Sigmoid colon (tissue), 7 donors: Measurements from ENCODE around the gene GATD1. TPM values are rescaled to one million over a fixed set of nuclear protein-coding genes. Genes with fewer than 3 reads are reported as not detected.

Experiments
- DNase-seq: peaks from one replicate; pipeline ENCODE4 v3.0.0-alpha.2; 2019
- H3K27ac ChIP-seq, 4 donors: fragments of 200-600 bp; sonication (generic); one replicate each; pipeline ENCODE4 v1.5.1; 2016 to 2019; ENCODE audit warnings: mild to moderate bottlenecking in 1 of 4
- H3K27me3 ChIP-seq, 3 donors: fragments of 200-600 bp; sonication (generic); one replicate each; pipeline ENCODE4 v1.5.1; 2019; ENCODE audit warnings: mild to moderate bottlenecking in 1 of 3
- H3K36me3 ChIP-seq, 4 donors: fragments of 200-600 bp; sonication (generic); one replicate each; pipeline ENCODE4 v1.5.1; 2016 to 2019
- H3K4me1 ChIP-seq, 4 donors: fragments of 200-600 bp; sonication (generic); one replicate each; pipeline ENCODE4 v1.5.1; 2017 to 2019
- H3K4me3 ChIP-seq, 4 donors: fragments of 200-600 bp; sonication (generic); one replicate each; pipeline ENCODE4 v1.5.1; 2017 to 2019; ENCODE audit warnings: mild to moderate bottlenecking in 2 of 4, moderate library complexity in 1 of 4
- H3K9me3 ChIP-seq, 4 donors: fragments of 200-600 bp in 3 of 4; sonication (generic) in 3 of 4; one replicate each; pipeline versions ENCODE4 v1.5.1 to v1.6.1; 2013 to 2019
- EP300 ChIP-seq, 4 donors: sonication (generic); formaldehyde crosslinking; IDR thresholded peaks; one replicate each; pipeline ENCODE4 v1.6.1; 2017; ENCODE audit warnings: antibody characterized with exemption in 4 of 4
- POLR2A ChIP-seq, 2 donors: fragments of 450-650 bp; IDR thresholded peaks; one replicate each; pipeline ENCODE4 v1.6.1; 2016; ENCODE audit warnings: antibody characterized with exemption in 2 of 2, mild to moderate bottlenecking in 2 of 2, moderate library complexity in 2 of 2
- POLR2AphosphoS5 ChIP-seq, 4 donors: sonication (generic); formaldehyde crosslinking; IDR thresholded peaks; one replicate each; pipeline ENCODE4 v1.6.1; 2017; ENCODE audit warnings: antibody characterized with exemption in 4 of 4
- WGBS, 2 donors: extraction: QIAGEN DNeasy Blood & Tissue Kit; methylation state at CpG; one replicate each; pipeline ENCODE4 v1.1.7; 2013; 5-methylcytosine and 5-hydroxymethylcytosine counted together
- intact Hi-C: fragments of 100-400 bp; cut with DNase I; formaldehyde crosslinking; loops from one replicate; pipeline ENCODE4 v1.15.1; 2023
- polyA plus RNA-seq, 3 donors: library from polyadenylated mRNA; stranded (reverse); fragments of 200-250 nt; gene quantifications; one replicate each; pipeline ENCODE4 v1.2.3, GENCODE V29; 2013
- total RNA-seq, 4 donors: library from RNA; depleted of rRNA; stranded (reverse); fragments of >200 nt; gene quantifications; one replicate each; pipeline ENCODE4 v1.1.0, GENCODE V29; 2016
- TF ChIP-seq, protein P1 (sequence below), 4 experiments: fragments of 450-650 bp in 3 of 4; fragments of 200-600 bp in 1 of 4; IDR thresholded peaks; one replicate each; pipeline ENCODE4 v1.5.1; 2016 to 2019; ENCODE audit warnings: antibody characterized with exemption in 4 of 4, mild to moderate bottlenecking in 3 of 4, moderate library complexity in 2 of 4
- donor health status: healthy with polysubstance abuse.
- donor health status: Bipolar disorder and iron deficiency.
- donor health status: healthy.

Gene GATD1
- total and polyA plus RNA-seq, 7 donors = 6.7 to 55.9 (median 15.7) TPM

DNA sequence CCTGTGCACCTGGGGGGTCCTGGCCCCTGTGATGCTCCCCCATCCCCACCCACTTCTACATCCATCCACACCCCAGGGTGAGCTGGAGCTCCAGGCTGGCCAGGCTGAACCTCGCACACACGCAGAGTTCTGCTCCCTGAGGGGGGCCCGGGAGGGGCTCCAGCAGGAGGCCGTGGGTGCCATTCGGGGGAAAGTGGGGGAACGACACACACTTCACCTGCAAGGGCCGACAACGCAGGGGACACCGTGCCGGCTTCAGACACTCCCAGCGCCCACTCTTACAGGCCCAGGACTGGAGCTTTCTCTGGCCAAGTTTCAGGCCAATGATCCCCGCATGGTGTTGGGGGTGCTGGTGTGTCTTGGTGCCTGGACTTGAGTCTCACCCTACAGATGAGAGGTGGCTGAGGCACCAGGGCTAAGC, 50.0 kb downstream of the GATD1 start:
- Histone ChIP-seq H3K36me3 (no peaks in the 10 kb centered on the region), H3K4me3 (no peak overlapping the region), H3K9me3 (no peaks in the 10 kb centered on the region), H3K27ac (peak overlapping the region in 2 of 4 donors; percentile 30 to 43), H3K27me3 (peaks cover 21 to 70% (median 57%) of the 10 kb centered on the region in 3 donors), H3K4me1 (peaks cover 0 to 31% (median 27%) of the 10 kb centered on the region in 4 donors)
- TF ChIP-seq POLR2A (IDR thresholded peaks at IDR 0.05) = no peak
- no peak for TF ChIP-seq POLR2AphosphoS5 (IDR thresholded peaks at IDR 0.05)
- TF ChIP-seq, protein P1, sequence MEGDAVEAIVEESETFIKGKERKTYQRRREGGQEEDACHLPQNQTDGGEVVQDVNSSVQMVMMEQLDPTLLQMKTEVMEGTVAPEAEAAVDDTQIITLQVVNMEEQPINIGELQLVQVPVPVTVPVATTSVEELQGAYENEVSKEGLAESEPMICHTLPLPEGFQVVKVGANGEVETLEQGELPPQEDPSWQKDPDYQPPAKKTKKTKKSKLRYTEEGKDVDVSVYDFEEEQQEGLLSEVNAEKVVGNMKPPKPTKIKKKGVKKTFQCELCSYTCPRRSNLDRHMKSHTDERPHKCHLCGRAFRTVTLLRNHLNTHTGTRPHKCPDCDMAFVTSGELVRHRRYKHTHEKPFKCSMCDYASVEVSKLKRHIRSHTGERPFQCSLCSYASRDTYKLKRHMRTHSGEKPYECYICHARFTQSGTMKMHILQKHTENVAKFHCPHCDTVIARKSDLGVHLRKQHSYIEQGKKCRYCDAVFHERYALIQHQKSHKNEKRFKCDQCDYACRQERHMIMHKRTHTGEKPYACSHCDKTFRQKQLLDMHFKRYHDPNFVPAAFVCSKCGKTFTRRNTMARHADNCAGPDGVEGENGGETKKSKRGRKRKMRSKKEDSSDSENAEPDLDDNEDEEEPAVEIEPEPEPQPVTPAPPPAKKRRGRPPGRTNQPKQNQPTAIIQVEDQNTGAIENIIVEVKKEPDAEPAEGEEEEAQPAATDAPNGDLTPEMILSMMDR (IDR thresholded peaks at IDR 0.05) = no peak
- no peak for TF ChIP-seq EP300 (IDR thresholded peaks at IDR 0.05)
- no peak for DNase-seq
- intact Hi-C loops = no loop called here
- WGBS, 2 donors = 79 to 93% methylated on average over 12 of the region's 12 CpGs

DNA sequence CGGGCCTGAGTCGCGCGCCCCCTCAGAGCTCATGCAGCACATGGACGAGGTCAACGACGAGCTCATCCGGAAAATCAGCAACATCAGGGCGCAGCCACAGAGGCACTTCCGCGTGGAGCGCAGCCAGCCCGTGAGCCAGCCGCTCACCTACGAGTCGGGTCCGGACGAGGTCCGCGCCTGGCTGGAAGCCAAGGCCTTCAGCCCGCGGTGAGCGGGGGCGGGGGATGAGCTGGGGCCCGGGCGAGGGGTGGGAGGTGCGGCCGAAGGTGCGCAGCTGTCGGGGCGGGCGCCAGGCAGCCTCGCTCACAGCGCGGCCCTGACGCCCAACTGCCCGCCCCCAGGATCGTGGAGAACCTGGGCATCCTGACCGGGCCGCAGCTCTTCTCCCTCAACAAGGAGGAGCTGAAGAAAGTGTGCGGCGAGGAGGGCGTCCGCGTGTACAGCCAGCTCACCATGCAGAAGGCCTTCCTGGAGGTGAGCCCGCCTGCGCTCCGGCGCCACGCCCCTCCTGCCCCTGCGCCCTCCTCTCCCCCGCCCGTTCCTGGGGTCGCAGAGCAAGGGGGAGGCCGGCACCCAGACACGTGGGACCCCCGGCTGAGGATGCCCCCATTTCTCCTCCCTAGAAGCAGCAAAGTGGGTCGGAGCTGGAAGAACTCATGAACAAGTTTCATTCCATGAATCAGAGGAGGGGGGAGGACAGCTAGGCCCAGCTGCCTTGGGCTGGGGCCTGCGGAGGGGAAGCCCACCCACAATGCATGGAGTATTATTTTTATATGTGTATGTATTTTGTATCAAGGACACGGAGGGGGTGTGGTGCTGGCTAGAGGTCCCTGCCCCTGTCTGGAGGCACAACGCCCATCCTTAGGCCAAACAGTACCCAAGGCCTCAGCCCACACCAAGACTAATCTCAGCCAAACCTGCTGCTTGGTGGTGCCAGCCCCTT, 50.7 kb downstream of the GATD1 start:
- intact Hi-C loops = no loop called here
- H3K36me3 ChIP-seq = no peaks in the 10 kb centered on the region
- H3K9me3 ChIP-seq = no peaks in the 10 kb centered on the region
- DNase-seq = peak; percentile 80
- peak overlapping the region in 2 of 4 donors; percentile 32 to 43 for H3K27ac ChIP-seq
- WGBS, 2 donors = 8 to 14% methylated on average over 61 of the region's 61 CpGs
- peaks cover 28 to 77% (median 64%) of the 10 kb centered on the region in 3 donors for H3K27me3 ChIP-seq
- peaks cover 0 to 39% (median 31%) of the 10 kb centered on the region in 4 donors for H3K4me1 ChIP-seq
- TF ChIP-seq POLR2A (IDR thresholded peaks at IDR 0.05) (no peak), POLR2AphosphoS5 (IDR thresholded peaks at IDR 0.05) (no peak), EP300 (IDR thresholded peaks at IDR 0.05) (no peak)
- TF ChIP-seq, protein P1 (IDR thresholded peaks at IDR 0.05) = no peak
- peak overlapping the region in 3 of 4 donors; percentile 18 to 27 (median 24) for H3K4me3 ChIP-seq

DNA sequence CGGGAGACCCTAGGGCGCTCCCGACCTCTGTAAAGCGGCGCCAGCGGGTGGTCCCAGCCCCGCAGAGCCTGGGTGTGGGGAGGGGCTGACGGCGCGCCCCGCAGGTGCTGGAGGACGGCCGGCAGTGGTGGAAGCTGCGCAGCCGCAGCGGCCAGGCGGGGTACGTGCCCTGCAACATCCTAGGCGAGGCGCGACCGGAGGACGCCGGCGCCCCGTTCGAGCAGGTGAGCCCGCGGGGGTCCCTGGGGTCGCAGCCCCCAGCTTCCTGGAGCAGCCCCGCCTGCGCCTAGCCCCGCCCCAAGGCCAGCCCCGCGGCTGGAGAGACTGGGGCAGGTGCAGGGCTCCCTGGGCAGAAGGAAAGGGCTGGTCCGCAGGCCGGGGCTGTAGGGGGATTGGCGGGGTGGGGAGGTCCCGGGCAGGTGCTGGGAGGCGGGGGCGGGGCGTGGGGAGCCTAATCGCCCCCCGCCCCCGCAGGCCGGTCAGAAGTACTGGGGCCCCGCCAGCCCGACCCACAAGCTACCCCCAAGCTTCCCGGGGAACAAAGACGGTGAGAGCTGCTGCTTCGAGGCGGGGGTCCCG, 51.6 kb downstream of the GATD1 start:
- DNase-seq = no peak
- intact Hi-C loops = no loop called here
- Histone ChIP-seq H3K36me3 (no peaks in the 10 kb centered on the region), H3K4me3 (peak overlapping the region in 3 of 4 donors; percentile 18 to 27 (median 24)), H3K9me3 (no peaks in the 10 kb centered on the region), H3K27me3 (peaks cover 37 to 86% (median 73%) of the 10 kb centered on the region in 3 donors), H3K4me1 (peaks cover 0 to 47% (median 40%) of the 10 kb centered on the region in 4 donors), H3K27ac (peak overlapping the region in 1 of 4 donors; percentile 32)
- TF ChIP-seq EP300 (IDR thresholded peaks at IDR 0.05) (no peak), POLR2A (IDR thresholded peaks at IDR 0.05) (no peak), POLR2AphosphoS5 (IDR thresholded peaks at IDR 0.05) (no peak)
- TF ChIP-seq, protein P1 (IDR thresholded peaks at IDR 0.05) = no peak
- WGBS, 2 donors = 4 to 6% methylated on average over 53 of the region's 53 CpGs

DNA sequence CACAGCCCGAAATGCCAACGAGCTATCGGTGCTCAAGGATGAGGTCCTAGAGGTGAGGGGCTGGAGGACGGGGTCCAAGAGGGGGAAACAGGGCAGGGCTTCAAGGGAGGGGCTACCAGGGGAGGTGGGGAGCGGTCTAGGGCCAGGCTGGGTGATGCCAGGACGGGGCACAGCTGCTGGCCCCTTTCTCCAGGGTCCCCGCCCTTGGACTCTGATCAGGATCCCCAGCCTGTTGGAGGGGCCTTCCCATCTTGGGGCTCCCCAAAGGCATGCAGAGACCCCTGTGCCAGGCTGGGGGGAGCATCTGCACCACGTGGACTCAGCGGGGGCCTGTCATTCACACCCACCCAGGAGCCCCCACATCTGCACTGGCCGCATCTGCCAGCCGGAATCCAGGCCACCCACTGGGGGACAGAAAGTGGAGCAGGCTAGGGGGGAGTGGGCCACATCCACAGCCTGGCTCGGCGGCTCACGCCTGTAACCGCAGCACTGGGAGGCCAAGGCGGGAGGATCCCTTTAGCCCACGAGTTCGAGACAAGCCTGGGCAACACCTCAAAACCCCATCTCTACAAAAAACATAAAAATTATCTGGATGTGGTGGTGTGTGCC, 52.4 kb downstream of the GATD1 start:
- Histone ChIP-seq H3K27me3 (peaks cover 43 to 94% (median 81%) of the 10 kb centered on the region in 3 donors), H3K9me3 (no peaks in the 10 kb centered on the region), H3K4me3 (no peak overlapping the region), H3K27ac (no peak overlapping the region), H3K36me3 (no peaks in the 10 kb centered on the region), H3K4me1 (peaks cover 0 to 51% (median 43%) of the 10 kb centered on the region in 4 donors)
- WGBS, 2 donors = 79 to 82% methylated on average over 18 of the region's 18 CpGs
- TF ChIP-seq POLR2A (IDR thresholded peaks at IDR 0.05) = no peak
- no peak for TF ChIP-seq POLR2AphosphoS5 (IDR thresholded peaks at IDR 0.05)
- no peak for TF ChIP-seq EP300 (IDR thresholded peaks at IDR 0.05)
- TF ChIP-seq, protein P1 (IDR thresholded peaks at IDR 0.05) = no peak
- no peak for DNase-seq
- intact Hi-C loops = no loop called here
